Osteoblast (primary cell): ENCODE measurements around the gene OLFM1. TPM values are rescaled to one million over a fixed set of nuclear protein-coding genes. Genes with fewer than 3 reads are reported as not detected.
A peak's percentile ranks its signal among the peaks of the same experiment; 100 is the strongest.

Source experiments
- DNase-seq: peaks from one replicate; pipeline ENCODE4 v3.0.0; 2011; ENCODE audit warnings: low spot score, mixed read lengths; ENCODE audit not compliant: insufficient read length; ENCODE audit errors: missing footprints
- H2AFZ ChIP-seq: 2 replicates; pipeline ENCODE4 v1.6.0; 2011; ENCODE audit warnings: mild to moderate bottlenecking, low read length
- H3K27ac ChIP-seq: 2 replicates; pipeline ENCODE4 v1.5.1; 2011; ENCODE audit warnings: mild to moderate bottlenecking, low read depth, low read length, moderate library complexity
- H3K27me3 ChIP-seq: 2 replicates; pipeline ENCODE4 v1.6.0; 2012; ENCODE audit warnings: mild to moderate bottlenecking, control low read depth, inconsistent platforms, low read length, moderate library complexity; ENCODE audit not compliant: insufficient read depth
- H3K36me3 ChIP-seq: 2 replicates; pipeline ENCODE4 v1.5.1; 2011; ENCODE audit warnings: mild to moderate bottlenecking, low read length, control low read depth, moderate library complexity; ENCODE audit not compliant: insufficient read depth
- H3K4me1 ChIP-seq: 2 replicates; pipeline ENCODE4 v1.5.1; 2011; ENCODE audit warnings: mild to moderate bottlenecking, low read length, control low read depth, moderate library complexity; ENCODE audit not compliant: insufficient read depth
- H3K4me2 ChIP-seq: 2 replicates; pipeline ENCODE4 v1.6.0; 2011; ENCODE audit warnings: mild to moderate bottlenecking, low read length; ENCODE audit not compliant: insufficient read depth
- H3K4me3 ChIP-seq: fragments of 200-600 bp; sonication (generic); 3 replicates; pipeline ENCODE4 v1.5.1; 2012; ENCODE audit warnings: mild to moderate bottlenecking, low read length, inconsistent platforms; ENCODE audit not compliant: insufficient read depth
- H3K79me2 ChIP-seq: 2 replicates; pipeline ENCODE4 v1.6.0; 2012; ENCODE audit warnings: mild to moderate bottlenecking, low read length, control low read depth, inconsistent platforms; ENCODE audit not compliant: insufficient read depth
- H3K9me3 ChIP-seq: 2 replicates; pipeline ENCODE4 v1.5.1; 2011; ENCODE audit warnings: low read depth, low read length, control low read depth
- H4K20me1 ChIP-seq: 2 replicates; pipeline ENCODE4 v1.6.0; 2012; ENCODE audit warnings: mild to moderate bottlenecking, low read length, control low read depth; ENCODE audit not compliant: insufficient read depth
- CTCF ChIP-seq: IDR thresholded peaks from 2 replicates; pipeline ENCODE4 v1.5.1; 2011; ENCODE audit warnings: mild to moderate bottlenecking, low read depth, low read length, moderate library complexity; ENCODE audit errors: extremely low read depth
- total RNA-seq: library from RNA; depleted of rRNA; stranded (reverse); fragments of >200 nt; gene quantifications from 2 replicates; pipeline ENCODE4 v1.2.3, GENCODE V29; 2012

The OLFM1 gene
- total RNA-seq, 1 donor = under 0.01 TPM

GRCh38 chr9:135039916-135040645 is 47.4 kb upstream of the OLFM1 start:
- no peaks in the 10 kb centered on the region for H3K27me3 ChIP-seq

GRCh38 chr9:135040892-135041291 is 46.6 kb upstream of the OLFM1 start:
- no peak overlapping the region for H2AFZ ChIP-seq
- H3K4me1 ChIP-seq = no peaks in the 10 kb centered on the region
- no peaks in the 10 kb centered on the region for H3K9me3 ChIP-seq
- TF ChIP-seq CTCF = no peak
- no peaks in the 10 kb centered on the region for H3K79me2 ChIP-seq
- no peak overlapping the region for H3K27ac ChIP-seq
- H3K36me3 ChIP-seq = no peaks in the 10 kb centered on the region
- no peak overlapping the region for H3K4me2 ChIP-seq
- DNase-seq = peak; percentile 55
- H3K27me3 ChIP-seq = no peaks in the 10 kb centered on the region
- H4K20me1 ChIP-seq = no peaks in the 10 kb centered on the region
- no peak overlapping the region for H3K4me3 ChIP-seq

More at GRCh38 chr9:135039916-135040645, 47.4 kb upstream of the OLFM1 start:
- Histone ChIP-seq H3K36me3 (no peaks in the 10 kb centered on the region), H3K9me3 (no peaks in the 10 kb centered on the region), H2AFZ (no peak overlapping the region), H3K4me2 (no peak overlapping the region), H3K79me2 (no peaks in the 10 kb centered on the region), H3K4me1 (no peaks in the 10 kb centered on the region), H4K20me1 (no peaks in the 10 kb centered on the region), H3K4me3 (no peak overlapping the region), H3K27ac (no peak overlapping the region)
- peak; percentile 15 for DNase-seq
- no peak for TF ChIP-seq CTCF

GRCh38 chr9:135043345-135043744 is 44.1 kb upstream of the OLFM1 start:
- no peak for TF ChIP-seq CTCF
- Histone ChIP-seq H3K36me3 (no peaks in the 10 kb centered on the region), H3K4me2 (no peak overlapping the region), H3K79me2 (no peaks in the 10 kb centered on the region), H3K27me3 (no peaks in the 10 kb centered on the region), H3K27ac (no peak overlapping the region), H4K20me1 (no peaks in the 10 kb centered on the region), H2AFZ (no peak overlapping the region), H3K4me1 (no peaks in the 10 kb centered on the region), H3K9me3 (no peaks in the 10 kb centered on the region), H3K4me3 (no peak overlapping the region)
- peak; percentile 45 for DNase-seq

GRCh38 chr9:135045264-135045927 is 42.1 kb upstream of the OLFM1 start:
- H3K79me2 ChIP-seq = no peaks in the 10 kb centered on the region
- H2AFZ ChIP-seq = no peak overlapping the region
- no peak overlapping the region for H3K4me3 ChIP-seq
- no peak overlapping the region for H3K27ac ChIP-seq
- no peak for TF ChIP-seq CTCF
- no peaks in the 10 kb centered on the region for H3K36me3 ChIP-seq
- peak; percentile 67 for DNase-seq
- no peaks in the 10 kb centered on the region for H3K9me3 ChIP-seq
- H3K4me1 ChIP-seq = no peaks in the 10 kb centered on the region
- H3K4me2 ChIP-seq = no peak overlapping the region
- H3K27me3 ChIP-seq = no peaks in the 10 kb centered on the region
- no peaks in the 10 kb centered on the region for H4K20me1 ChIP-seq
